ENCODE measurements around the gene FOXD1.
A peak's percentile ranks its signal among the peaks of the same experiment; 100 is the strongest.
"Not testable (repeated sequence)": the region's sequence is repeated elsewhere in the genome, so short reads cannot be mapped to it uniquely, and the experiment has no call there.

Gene FOXD1

DNA sequence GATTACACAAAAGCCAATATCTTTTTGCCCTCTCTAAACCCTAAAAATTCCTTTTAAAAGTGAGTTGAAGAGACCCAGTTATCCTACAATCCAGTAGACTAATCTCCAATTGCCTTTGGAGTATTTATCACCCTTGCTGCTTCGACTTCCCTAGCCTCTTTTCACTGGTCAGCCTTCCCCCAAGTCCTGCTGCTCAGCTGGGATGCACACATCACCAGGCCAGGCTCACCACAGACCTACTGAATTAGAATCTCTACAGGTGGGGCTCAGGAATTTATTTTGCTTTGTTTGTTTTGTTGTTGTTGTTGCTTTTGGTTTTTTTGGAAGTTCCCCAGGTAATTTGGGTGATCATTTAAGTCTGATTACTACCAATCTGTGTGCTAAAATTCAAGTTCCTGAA is 11.6 kb upstream of the FOXD1 start:
- no peak for DNase-seq

DNA sequence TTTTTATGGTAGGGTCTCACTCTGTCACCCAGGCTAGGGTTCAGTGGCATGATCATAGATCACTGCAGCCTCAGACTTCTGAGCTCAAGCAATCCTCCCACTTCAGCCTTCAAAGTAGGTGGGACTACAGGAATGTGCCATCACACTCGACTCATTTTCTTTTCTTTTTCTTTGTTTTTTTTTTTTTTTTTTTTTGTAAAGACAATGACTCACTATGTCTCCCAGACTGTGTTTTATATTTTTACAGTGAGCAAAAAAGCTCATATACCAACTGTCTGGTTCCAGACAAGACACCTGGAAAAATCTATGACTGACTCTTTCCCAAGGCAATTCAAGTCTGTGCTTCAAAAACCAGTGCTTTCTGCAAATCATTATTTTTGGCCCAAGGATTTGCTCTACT is 10.8 kb upstream of the FOXD1 start:
- no peak for DNase-seq

DNA sequence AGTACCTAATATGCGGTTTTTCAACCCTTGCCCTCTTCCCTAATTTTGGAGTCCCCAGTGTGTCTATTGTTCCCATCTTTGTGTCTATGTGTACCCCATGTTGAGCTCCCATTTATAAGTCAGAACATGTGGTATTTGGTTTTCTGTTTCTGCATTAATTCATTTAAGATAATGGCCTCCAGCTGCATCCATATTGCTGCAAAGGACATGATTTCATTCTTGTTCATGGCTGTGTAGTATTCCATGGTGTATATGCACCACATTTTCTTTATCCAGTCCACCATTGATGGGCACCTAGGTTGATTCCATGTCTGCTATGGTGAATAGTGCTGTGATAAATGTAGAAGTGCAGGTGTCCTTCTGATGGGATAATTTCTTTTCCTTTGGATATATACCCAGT is 7.9 kb upstream of the FOXD1 start:
- DNase-seq, result not testable (repeated sequence)

DNA sequence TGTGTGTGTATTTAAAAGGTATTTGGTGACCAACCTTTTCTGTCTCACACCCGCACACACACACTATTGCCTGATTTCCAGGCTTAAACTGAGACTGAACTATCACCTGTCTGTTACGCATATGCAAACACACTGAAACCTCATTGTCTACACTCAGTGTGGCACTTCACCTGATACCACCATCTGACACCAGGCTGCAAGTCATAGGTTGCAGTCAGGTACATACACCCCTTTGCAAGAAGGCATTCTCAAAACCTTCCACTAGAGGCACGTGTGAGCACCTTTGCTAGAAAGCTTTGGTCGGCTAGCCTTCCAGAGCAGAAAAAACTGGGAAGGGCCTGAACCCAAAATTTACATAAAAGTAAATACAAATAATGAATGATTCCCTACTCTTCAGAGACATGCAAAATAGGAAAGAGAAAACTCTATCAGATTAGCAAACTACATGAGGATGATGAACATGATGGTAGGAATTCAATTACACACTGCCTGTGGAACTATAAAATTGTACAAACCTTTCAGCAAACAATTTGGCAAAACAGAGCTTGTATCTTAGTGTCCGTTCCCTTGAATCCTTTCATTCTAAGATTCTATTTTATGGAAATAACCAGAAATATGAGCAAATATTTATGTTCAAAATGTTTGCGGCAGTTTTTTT is 5.9 kb upstream of the FOXD1 start:
- peak; percentile 73 for DNase-seq

DNA sequence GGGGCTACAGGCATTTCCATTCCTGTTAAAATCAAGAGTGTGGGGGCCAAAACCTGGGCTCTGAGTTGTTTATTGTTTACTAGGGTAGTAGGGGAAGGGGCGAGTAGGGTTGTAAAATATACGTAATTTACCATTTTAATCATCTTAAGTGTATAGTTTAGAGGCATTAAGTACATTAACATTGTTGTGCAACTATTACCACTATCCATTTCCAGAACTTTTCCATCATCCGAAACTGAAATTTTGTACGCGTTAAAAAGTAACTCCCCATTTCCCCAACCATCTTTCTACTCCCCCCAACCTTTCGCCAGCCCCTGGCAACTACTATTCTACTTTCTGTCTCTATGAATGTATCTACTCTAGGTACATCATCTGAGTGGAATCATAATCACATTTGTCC is 3.6 kb upstream of the FOXD1 start:
- no peak for DNase-seq

DNA sequence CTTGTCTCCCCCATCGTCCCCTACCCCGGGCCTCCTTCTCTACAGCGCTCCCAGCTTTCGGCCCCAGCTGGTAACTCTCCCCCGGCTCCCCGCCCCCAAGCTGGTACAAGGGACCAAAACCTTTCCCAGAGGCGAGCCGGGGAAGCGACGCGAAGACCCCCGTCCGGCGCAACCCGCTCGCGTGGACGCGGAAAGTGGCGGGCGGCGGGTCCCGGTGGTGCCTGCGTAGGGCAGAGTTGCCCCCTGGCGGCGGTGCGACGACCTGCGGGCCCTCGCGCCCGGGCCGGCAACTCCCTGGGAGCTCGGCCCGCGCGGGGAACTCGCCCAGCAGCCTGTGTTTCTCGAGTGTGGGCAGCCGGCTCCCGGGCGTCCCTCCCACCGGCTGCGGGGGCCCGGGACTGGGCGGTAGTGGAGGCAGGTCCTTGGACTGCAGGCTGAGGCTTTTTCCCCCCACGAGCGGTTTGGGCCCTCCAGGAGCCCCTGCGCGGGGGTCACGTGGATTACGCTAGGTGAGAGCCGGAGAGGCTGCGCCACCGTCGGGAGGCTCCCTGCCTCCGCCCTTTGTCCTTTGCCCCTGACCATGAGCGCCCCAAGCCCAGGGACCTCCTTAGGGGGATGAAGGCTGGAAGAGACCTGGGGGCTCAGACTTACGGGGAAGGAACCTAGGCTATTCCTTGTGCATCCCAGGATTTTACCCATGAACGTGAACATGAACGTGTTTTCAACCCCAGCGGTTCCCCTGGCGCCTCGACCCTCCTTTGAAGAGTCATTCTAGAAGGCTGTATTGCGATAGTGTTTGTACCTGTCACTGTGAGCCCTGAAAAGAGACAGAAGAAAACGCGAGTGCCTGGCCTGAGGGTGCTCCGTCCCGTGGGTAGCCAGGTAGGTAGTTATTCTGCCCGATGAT is 2.9 kb upstream of the FOXD1 start:
- DNase-seq, result no peak

DNA sequence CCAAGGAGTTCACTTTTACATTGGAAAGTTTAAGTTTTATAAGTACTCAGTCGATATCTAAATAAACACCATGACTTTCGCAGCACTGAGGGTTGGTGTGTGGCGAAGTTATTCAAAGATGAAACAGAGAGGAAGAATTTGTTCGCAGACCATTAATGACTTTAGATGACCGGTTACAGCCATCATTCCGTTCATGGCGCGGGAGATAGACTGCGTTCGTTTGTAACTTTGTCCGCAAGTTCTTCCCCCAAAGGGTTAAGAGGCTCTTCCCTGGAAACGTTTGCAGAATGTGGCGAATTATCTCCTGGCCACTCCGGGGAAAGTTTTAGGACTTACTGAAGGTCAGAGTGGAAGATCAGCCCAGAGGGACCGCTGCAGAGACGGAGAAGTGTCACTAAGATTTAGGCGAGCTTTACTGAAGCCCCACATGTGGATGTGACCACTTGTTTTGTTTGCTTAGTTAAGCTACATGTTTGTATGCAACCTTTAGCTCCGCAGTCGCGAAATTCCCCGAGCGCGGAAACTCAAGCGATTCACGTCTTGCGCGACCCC is 2.2 kb upstream of the FOXD1 start:
- no peak for DNase-seq

DNA sequence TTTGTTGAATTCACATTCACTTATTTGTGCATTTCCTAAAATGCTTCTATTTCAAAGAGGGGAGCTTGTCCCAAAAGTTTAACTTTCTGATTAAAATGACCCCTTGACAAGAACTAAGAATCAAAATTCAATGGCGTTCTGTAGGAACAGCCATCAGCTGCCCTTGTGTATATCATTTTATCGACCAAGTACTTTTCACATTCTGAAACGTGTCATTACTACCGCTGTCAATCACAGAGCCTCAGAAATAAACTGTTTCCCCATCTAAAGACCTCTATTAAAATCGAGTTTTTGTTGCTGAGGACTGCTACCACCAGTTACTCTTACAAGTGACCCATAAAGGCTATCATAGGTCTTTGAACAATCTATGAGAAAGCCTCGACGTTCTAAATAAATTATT is 1.6 kb upstream of the FOXD1 start:
- DNase-seq, result no peak

DNA sequence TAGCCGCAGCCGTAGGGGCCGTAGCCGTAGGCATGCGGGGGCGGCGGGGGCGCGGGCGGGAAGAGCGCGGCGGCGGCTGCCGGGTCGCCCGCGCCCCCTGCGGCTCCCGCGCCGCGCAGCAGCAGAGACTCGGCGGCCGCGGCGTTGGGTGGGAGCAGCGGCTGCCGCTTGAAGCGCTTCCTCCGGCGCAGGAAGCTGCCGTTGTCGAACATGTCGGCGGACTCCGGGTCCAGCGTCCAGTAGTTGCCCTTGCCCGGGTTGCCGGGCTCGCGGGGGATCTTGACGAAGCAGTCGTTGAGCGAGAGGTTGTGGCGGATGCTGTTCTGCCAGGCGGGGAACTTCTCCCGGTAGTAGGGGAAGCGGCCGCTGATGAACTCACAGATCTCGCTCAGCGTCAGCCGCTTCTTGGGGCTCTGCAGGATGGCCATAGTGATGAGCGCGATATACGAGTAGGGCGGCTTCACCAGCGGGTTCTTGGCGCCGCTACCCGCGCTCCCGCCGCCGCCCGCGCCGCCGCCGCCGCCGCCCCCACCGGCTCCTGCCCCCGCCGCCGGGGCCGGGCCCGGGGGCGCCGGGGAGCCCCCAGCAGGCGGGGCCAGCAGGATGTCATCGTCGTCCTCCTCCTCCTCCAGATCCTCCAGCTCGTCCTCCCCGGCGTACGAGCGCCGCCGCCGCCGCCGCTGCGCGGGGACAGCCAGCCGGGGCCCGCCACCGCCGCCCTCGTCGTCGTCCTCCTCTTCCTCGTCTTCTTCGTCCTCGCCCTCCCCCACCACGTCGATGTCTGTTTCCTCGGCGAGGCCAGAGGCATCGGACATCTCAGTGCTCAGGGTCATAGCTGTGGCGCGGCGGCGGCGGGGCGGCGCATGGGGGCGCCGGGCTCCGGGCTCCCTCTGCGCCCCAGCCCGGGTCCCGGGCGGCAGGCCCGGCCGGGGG is 781 bp downstream of the FOXD1 start:
- DNase-seq, result peak; percentile 28

DNA sequence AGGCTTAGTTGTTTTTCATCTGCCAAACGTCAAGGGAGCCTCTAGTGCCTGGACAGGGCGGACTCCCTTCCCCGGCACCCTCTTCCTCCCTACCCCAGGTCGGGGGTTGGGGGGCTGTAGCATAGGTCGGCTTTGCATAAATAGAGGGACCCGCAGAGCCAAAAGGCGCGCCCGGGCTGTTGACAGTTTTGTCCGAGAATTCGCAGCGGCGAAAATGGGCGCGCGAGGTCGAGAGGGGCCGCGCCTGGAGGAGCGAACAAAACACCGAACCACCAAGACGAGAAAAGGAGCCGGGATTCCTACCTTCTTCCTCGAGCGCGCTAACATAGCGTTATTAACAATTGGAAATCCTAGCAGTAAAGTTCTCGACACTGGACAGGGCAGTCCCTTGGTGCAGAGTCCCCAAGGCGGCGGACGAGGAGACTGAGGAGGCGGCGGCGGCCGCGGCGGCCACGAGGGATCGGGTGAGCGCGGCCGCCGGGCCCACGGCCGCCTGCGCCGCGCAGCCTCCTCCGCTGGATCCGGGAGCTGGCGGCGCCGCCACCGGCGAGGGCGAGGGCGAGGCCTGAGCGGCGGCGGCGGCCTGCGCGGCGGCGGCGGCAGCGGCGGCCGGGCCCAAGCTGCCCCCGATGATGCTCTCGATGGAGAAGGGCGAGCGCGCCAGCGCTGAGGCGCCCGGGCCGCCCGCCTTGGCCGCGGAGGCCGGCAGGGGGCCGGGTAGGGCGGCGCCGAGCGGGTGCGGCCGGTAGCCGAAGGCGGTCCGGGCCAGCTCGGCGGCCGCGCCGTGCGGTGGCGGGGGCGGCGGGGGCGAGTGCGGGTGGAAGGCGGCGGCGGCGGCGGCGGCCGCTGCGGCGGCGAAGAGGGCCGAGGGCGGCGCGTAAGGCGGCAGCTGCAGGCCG is 1.7 kb downstream of the FOXD1 start:
- peak; percentile 10 for DNase-seq

DNA sequence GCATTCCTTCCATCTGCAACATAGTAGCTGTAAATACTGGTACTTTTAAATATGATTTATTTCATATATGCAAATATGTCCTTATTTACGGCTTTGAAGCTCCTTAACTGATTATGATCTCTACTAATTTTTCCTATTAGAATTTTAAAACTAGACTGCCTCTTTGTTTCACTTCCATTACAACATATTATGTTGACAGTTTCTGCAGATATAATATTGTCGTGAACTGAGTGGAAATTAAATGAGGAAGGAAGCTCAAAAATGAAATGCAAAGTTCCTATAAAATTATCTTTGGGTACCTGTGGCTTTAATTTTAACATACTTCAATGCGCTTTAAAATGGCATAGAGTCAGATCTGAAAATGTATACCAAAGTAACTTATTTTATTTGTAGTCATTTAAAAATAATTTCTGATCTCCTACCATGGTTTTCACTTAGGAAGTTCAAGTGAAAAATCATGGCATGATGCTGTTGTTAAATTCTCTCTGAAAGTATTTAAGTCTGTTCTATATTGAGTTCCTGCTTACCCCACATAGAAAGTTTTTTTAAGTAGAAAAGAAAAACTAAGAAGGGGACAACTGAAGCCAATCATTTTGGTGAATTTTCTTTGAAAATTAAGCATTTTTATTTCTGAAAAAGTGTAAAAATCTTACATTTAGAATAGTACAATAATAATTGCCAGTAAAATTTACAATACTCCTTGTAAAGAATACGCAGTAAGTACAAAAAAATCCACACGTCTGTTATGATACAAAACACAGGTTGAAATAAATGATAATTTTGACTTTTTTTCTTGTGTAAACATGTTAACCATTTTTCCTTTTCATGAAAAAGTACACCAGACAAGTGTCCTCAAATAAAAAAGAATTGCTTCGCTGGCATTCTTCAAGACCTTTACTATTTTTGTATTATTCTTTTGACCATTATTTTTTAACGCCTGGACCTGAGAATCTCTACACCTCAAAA is 2.6 kb downstream of the FOXD1 start:
- DNase-seq, result no peak

DNA sequence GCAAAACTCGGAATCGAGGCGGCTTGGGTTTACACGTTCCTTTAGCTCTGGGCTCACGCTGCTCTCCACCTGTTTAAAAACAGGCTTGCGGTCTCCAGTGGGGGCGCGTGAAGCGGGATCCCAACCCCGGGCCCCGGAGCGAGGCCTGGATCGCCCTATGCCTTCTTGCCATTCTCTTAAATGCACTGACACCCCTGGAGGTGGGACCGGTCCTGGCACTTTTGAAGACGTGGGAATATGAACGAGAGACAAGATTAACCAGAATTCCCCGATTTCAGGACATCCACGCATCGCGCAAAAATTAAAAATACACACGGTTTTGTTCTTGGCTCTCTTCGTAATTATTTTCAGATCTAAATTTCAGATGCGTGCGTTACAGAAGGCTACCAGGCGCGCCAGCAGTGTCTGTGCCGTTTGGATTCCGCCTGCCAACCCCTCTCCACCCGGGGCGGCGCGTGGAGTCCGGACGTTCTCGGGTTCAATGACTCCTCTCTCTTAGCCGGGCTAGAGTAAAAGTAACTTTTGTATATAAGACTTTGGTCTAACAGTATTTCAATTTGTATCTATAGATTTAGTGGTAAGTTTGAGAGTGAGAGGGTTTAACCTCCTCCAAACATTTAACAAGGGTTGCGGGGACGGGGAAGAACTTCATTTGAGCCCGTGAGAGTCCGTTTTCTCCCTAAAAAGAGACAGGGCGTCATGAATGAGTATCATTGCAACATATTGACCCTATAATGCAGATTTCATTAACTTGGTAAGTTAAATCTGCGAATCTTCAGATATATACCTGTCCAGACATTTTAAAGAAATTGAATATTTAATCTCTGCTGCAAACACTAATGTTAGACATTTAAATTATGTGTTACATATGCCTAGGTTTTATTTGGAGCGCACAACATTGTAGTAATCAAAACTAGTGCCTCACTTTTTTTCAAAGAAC is 3.8 kb downstream of the FOXD1 start:
- DNase-seq, result no peak

DNA sequence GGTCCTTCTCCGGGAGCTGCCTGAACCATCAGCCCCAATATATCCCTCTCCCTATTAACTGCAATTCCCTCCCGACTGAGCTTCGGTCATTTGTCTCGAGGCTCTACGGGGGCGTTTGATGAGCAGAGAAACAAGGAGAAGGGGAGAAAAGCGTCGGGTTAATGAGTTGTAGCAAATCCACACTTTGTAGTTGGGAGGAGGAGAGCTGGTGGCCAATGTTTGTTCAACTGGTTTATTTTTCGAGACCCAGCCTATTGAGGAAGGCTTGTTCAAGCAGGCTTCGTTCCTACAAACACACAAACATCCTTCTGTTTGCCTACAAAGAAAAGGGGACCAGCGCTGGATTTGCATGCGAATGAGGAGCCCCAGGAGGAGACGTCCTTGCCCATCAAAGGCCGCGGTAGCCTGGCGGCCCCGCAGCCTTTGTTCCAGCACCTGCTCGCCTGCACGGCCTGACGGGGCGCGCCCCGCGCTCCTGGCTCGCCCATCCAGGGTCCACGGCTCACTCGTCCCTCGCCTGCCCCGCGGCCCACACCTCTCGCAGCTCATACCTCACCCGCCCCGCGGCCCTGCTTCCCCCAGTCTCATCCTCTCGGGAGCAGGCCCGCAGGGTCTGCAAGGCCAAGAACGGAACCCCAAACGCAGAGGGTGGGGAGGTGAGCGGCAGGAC is 4.6 kb downstream of the FOXD1 start:
- no peak for DNase-seq

DNA sequence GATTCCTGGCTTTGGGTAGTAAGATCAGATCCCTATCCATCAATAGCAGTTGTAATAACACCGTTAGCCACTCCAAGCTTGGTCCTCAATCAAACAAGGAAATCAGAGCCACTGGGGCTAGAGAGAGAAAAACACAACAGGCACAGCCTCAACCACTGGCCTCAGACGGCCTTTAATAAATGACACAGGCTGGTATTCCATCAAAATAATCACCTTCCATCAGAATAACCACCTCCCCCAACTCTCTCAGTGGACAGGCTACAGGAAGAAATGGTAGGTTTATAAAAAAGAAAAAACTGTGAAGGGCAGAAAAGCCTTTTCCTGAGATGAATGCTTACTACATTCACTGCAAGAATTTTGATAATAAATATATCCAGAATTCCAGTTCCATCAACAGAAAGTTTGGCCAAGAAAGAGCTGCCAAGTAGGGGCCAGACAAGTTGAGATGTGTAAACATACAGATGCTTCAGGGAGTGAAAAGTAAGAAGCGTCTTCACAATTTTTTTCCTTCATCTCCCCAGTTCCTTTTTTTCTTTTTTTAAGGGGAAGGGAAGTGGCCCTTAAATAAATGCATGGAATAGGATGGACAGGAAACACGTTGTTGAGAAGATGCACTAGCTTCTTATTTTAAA is 5.5 kb downstream of the FOXD1 start:
- no peak for DNase-seq

DNA sequence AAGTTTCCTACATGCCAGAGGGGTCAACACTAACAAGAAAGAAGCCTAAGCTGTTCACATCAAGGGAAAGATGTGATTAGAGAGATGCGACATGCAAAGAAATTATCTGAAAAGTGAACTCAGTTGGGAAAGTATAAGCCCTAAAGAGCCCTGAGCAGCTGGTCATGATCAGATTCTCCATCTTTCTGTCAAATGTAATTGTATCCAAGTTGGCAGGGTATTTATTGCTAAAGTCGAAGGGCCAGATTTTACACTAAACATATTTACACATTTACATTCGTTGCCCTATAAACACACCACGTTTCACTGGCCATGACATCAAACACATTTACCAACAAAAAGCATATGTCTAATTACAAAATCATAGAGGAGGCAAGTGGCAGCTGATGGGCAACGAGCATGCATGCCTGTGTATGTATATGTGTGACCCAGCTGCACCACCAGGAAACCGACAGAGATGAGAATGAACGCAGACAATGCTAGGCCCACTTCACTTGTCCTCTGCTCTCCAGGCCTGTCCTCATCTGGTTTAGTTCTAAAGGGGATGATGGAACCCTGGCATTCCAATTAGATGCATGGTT is 6.3 kb downstream of the FOXD1 start:
- no peak for DNase-seq

DNA sequence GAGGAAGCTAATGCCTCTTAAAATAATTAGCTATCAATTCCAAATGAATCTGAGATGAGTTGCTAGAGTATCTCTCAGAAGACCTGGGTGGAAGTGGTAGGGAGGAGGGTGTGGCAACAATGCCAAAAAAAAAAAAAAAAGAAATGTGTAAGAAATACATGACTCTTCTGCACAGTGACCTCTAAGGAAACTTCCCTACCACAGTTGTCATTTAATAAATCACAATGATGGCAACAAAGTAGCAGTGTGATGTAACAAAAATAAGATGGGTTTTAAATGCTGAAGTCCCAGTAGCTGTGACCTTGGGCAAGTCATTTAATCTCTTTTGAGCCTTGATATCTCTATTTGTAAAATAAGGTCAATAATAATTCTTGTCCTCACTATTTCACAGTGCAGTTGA is 7.2 kb downstream of the FOXD1 start:
- no peak for DNase-seq

DNA sequence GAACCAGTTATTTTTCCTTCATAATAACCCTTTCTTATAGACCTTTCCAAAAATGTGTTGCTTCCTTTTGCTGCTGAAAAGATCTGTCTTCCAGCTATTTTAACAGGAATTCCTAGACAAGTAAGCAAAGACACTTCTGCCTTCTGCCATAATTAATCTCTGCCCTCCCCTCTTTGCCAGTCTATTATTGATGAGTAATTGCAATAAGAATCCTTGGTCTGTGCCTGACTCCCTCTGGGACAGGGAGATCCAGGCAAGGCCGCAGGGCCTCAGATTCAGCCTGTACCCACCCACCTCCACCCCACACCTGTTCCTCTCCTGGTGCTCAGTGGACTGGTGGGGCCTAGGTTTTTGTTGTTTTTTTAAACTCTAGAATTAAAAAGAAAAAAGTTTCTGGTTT is 8.3 kb downstream of the FOXD1 start:
- DNase-seq, result no peak

All from NCI-H1694 treated with DMSO at 0.1 percent for 48 hours (cell line).